ENCODE measurements around the gene AKAP8L. TPM values are rescaled to one million over a fixed set of nuclear protein-coding genes. Genes with fewer than 3 reads are reported as not detected.
A peak's percentile ranks its signal among the peaks of the same experiment; 100 is the strongest.

Gene AKAP8L
- total and polyA plus RNA-seq, 9 of the 15 experiments (the other 6 are each of a cell fraction or from before 2014, with no cell fraction given): 2.4 to 116 (median 70.7) TPM

- TF ChIP-seq MLLT1 (IDR thresholded peaks at IDR 0.05) (0 out of 4 replicates have a peak, but pooled peaks of 1 of the 2 experiments have one; percentile 34), ZNF436 (CRISPR knock-in tag; IDR thresholded peaks at IDR 0.05) (no peak), ZNF12 (CRISPR knock-in tag; IDR thresholded peaks at IDR 0.05) (no peak), NCOA6 (IDR thresholded peaks at IDR 0.05) (no peak), ZHX1 (conservative IDR thresholded peaks at IDR 0.05; ENCODE audit: low read length) (no peak), NFE2 (IDR thresholded peaks at IDR 0.05; ENCODE audit: low read depth) (peak; percentile 23; the same call in 1 of the 2 replicates), ZBTB7A (IDR thresholded peaks at IDR 0.05; ENCODE audit: borderline replicate concordance, control insufficient read depth, low read depth, low read length) (no peak), GATAD2B (IDR thresholded peaks at IDR 0.05; ENCODE audit: borderline replicate concordance) (no peak), ZC3H4 (CRISPR knock-in tag; IDR thresholded peaks at IDR 0.05; ENCODE audit: borderline replicate concordance) (no peak), SPI1 (IDR thresholded peaks at IDR 0.05; ENCODE audit: borderline replicate concordance, low read depth, low read length) (no peak)
- TF ChIP-seq, protein P1, sequence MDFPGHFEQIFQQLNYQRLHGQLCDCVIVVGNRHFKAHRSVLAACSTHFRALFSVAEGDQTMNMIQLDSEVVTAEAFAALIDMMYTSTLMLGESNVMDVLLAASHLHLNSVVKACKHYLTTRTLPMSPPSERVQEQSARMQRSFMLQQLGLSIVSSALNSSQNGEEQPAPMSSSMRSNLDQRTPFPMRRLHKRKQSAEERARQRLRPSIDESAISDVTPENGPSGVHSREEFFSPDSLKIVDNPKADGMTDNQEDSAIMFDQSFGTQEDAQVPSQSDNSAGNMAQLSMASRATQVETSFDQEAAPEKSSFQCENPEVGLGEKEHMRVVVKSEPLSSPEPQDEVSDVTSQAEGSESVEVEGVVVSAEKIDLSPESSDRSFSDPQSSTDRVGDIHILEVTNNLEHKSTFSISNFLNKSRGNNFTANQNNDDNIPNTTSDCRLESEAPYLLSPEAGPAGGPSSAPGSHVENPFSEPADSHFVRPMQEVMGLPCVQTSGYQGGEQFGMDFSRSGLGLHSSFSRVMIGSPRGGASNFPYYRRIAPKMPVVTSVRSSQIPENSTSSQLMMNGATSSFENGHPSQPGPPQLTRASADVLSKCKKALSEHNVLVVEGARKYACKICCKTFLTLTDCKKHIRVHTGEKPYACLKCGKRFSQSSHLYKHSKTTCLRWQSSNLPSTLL (IDR thresholded peaks at IDR 0.05): no peak
- TF ChIP-seq, protein P2, sequence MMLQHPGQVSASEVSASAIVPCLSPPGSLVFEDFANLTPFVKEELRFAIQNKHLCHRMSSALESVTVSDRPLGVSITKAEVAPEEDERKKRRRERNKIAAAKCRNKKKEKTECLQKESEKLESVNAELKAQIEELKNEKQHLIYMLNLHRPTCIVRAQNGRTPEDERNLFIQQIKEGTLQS (IDR thresholded peaks at IDR 0.05): peak; percentile 42; the same call in 1 of the 2 replicates
- TF ChIP-seq, protein P2 (CRISPR knock-in tag; conservative IDR thresholded peaks at IDR 0.05): no peak
- TF ChIP-seq, protein P3, sequence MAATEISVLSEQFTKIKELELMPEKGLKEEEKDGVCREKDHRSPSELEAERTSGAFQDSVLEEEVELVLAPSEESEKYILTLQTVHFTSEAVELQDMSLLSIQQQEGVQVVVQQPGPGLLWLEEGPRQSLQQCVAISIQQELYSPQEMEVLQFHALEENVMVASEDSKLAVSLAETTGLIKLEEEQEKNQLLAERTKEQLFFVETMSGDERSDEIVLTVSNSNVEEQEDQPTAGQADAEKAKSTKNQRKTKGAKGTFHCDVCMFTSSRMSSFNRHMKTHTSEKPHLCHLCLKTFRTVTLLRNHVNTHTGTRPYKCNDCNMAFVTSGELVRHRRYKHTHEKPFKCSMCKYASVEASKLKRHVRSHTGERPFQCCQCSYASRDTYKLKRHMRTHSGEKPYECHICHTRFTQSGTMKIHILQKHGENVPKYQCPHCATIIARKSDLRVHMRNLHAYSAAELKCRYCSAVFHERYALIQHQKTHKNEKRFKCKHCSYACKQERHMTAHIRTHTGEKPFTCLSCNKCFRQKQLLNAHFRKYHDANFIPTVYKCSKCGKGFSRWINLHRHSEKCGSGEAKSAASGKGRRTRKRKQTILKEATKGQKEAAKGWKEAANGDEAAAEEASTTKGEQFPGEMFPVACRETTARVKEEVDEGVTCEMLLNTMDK (IDR thresholded peaks at IDR 0.05; ENCODE audit: borderline replicate concordance, insufficient read depth, low read depth, low read length, poor library complexity, severe bottlenecking): no peak
- TF ChIP-seq, protein P4, sequence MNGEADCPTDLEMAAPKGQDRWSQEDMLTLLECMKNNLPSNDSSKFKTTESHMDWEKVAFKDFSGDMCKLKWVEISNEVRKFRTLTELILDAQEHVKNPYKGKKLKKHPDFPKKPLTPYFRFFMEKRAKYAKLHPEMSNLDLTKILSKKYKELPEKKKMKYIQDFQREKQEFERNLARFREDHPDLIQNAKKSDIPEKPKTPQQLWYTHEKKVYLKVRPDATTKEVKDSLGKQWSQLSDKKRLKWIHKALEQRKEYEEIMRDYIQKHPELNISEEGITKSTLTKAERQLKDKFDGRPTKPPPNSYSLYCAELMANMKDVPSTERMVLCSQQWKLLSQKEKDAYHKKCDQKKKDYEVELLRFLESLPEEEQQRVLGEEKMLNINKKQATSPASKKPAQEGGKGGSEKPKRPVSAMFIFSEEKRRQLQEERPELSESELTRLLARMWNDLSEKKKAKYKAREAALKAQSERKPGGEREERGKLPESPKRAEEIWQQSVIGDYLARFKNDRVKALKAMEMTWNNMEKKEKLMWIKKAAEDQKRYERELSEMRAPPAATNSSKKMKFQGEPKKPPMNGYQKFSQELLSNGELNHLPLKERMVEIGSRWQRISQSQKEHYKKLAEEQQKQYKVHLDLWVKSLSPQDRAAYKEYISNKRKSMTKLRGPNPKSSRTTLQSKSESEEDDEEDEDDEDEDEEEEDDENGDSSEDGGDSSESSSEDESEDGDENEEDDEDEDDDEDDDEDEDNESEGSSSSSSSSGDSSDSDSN (IDR thresholded peaks at IDR 0.05; ENCODE audit: borderline replicate concordance in 1 of 2, low read depth in 2 of 2, low read length in 2 of 2): no peak
Measured at GRCh38 chr19:15330801-15331418, 87.9 kb downstream of the AKAP8L start (continued).
